Neural cell (in vitro differentiated cells): Measurements from ENCODE around the gene COA7. TPM values are rescaled to one million over a fixed set of nuclear protein-coding genes. Genes with fewer than 3 reads are reported as not detected.

Source experiments
- H2AFZ ChIP-seq: fragments of 200-600, 300-800 bp; sonication (generic), shearing (Covaris generic); 2 replicates; pipeline ENCODE4 v1.6.0; 2014; ENCODE audit warnings: low read depth, mild to moderate bottlenecking, antibody characterized with exemption, low read length, moderate library complexity
- H3F3A ChIP-seq: fragments of 200-600 bp; shearing (Covaris generic); 2 replicates; pipeline ENCODE4 v1.6.1; 2016; ENCODE audit warnings: mild to moderate bottlenecking, moderate library complexity, mixed read lengths, antibody characterized with exemption, low read length; ENCODE audit not compliant: insufficient read depth, poor library complexity, severe bottlenecking
- H3K27ac ChIP-seq: fragments of 200-600, 300-800 bp; sonication (generic), shearing (Covaris generic); 2 replicates; pipeline ENCODE4 v1.5.1; 2014; ENCODE audit warnings: mild to moderate bottlenecking, low read length, moderate library complexity
- H3K27me3 ChIP-seq: fragments of 300-800, 200-600 bp; sonication (generic), shearing (Covaris generic); 2 replicates; pipeline ENCODE4 v1.6.0; 2014; ENCODE audit warnings: mild to moderate bottlenecking, low read depth, low read length, moderate library complexity; ENCODE audit not compliant: insufficient read depth
- H3K36me3 ChIP-seq: fragments of 300-800, 200-600 bp; sonication (generic), shearing (Covaris generic); 2 replicates; pipeline ENCODE4 v1.5.1; 2014; ENCODE audit warnings: mild to moderate bottlenecking, antibody characterized with exemption, low read length, moderate library complexity; ENCODE audit not compliant: insufficient read depth
- H3K4me2 ChIP-seq: fragments of 300-800, 200-600 bp; sonication (generic), shearing (Covaris generic); 2 replicates; pipeline ENCODE4 v1.6.0; 2014; ENCODE audit warnings: mild to moderate bottlenecking, low read length
- H3K4me3 ChIP-seq: fragments of 300-800, 200-600 bp; sonication (generic), shearing (Covaris generic); 2 replicates; pipeline ENCODE4 v1.5.1; 2014; ENCODE audit warnings: mild to moderate bottlenecking, low read length, moderate library complexity
- H3K79me2 ChIP-seq: fragments of 200-600 bp; shearing (Covaris generic); replicated peaks from 2 replicates; pipeline ENCODE4 v1.6.0; 2014; ENCODE audit warnings: mild to moderate bottlenecking, low read length, moderate library complexity; ENCODE audit not compliant: insufficient read depth
- H3K9ac ChIP-seq: fragments of 300-800, 200-600 bp; sonication (generic), shearing (Covaris generic); 2 replicates; pipeline ENCODE4 v1.6.1; 2016; ENCODE audit warnings: mild to moderate bottlenecking, low read length, mixed read lengths
- H3K9me2 ChIP-seq: fragments of 200-600 bp; shearing (Covaris generic); 2 replicates; pipeline ENCODE4 v1.6.1; 2016; ENCODE audit warnings: mild to moderate bottlenecking, low read length, mixed read lengths; ENCODE audit not compliant: insufficient read depth
- H3K9me3 ChIP-seq: fragments of 200-600, 300-800 bp; sonication (generic), shearing (Covaris generic); 2 replicates; pipeline ENCODE4 v1.6.1; 2016; ENCODE audit warnings: mild to moderate bottlenecking, mixed run types, low read length, moderate library complexity, mixed read lengths
- H4K20me1 ChIP-seq: fragments of 200-600 bp; shearing (Covaris generic); 2 replicates; pipeline ENCODE4 v1.6.1; 2016; ENCODE audit warnings: mild to moderate bottlenecking, mixed run types; ENCODE audit not compliant: insufficient read depth
- CTCF ChIP-seq: fragments of 450-650 bp; IDR thresholded peaks from 2 replicates; pipeline ENCODE4 v1.5.1; 2014; ENCODE audit warnings: antibody characterized with exemption, mild to moderate bottlenecking, moderate library complexity; ENCODE audit not compliant: poor library complexity, severe bottlenecking
- EP300 ChIP-seq: fragments of 450-650 bp; conservative IDR thresholded peaks from 2 replicates; pipeline ENCODE4 v1.6.1; 2014; ENCODE audit warnings: antibody characterized with exemption, mild to moderate bottlenecking, moderate library complexity; ENCODE audit not compliant: poor library complexity, severe bottlenecking
- EZH2 ChIP-seq: fragments of 200-600, 300-800 bp; shearing (Covaris generic), sonication (generic); IDR thresholded peaks from 2 replicates; pipeline ENCODE4 v1.6.1; 2014; ENCODE audit warnings: antibody characterized with exemption, low read length, borderline replicate concordance, mild to moderate bottlenecking; ENCODE audit not compliant: insufficient read depth, poor library complexity, severe bottlenecking
- MXI1 ChIP-seq: fragments of 450-650 bp; conservative IDR thresholded peaks from 2 replicates; pipeline ENCODE4 v1.6.1; 2014; ENCODE audit warnings: antibody characterized with exemption, mild to moderate bottlenecking; ENCODE audit not compliant: poor library complexity, severe bottlenecking
- POLR2AphosphoS5 ChIP-seq: IDR thresholded peaks from 2 replicates; pipeline ENCODE4 v1.6.1; 2012
- RAD21 ChIP-seq: fragments of 450-650 bp; conservative IDR thresholded peaks from 2 replicates; pipeline ENCODE4 v1.6.1; 2014; ENCODE audit warnings: antibody characterized with exemption, mild to moderate bottlenecking, moderate library complexity
- SMC3 ChIP-seq: fragments of 450-650 bp; conservative IDR thresholded peaks from 2 replicates; pipeline ENCODE4 v1.6.1; 2014; ENCODE audit warnings: antibody characterized with exemption, mild to moderate bottlenecking, moderate library complexity; ENCODE audit not compliant: poor library complexity
- TAF1 ChIP-seq: IDR thresholded peaks from 2 replicates; pipeline ENCODE4 v1.6.1; 2012; ENCODE audit warnings: low read depth
- polyA plus RNA-seq: library from polyadenylated mRNA; depleted of rRNA; stranded (reverse); fragments of >200 nt; gene quantifications from 2 replicates; pipeline ENCODE4 v1.2.3, GENCODE V29; 2014
- TF ChIP-seq, protein P1 (sequence below): IDR thresholded peaks from 2 replicates; pipeline ENCODE4 v1.6.1; 2012; ENCODE audit warnings: borderline replicate concordance

Gene COA7
- polyA plus RNA-seq, 1 donor from 2014 or later = 11.6 TPM

- Histone ChIP-seq H4K20me1 (no peaks in the 10 kb centered on the region), H3K9ac (no peak overlapping the region), H3K9me2 (no peaks in the 10 kb centered on the region), H3K9me3 (no peaks in the 10 kb centered on the region), H2AFZ (no peak overlapping the region), H3K4me3 (no peak overlapping the region), H3F3A (no peaks in the 10 kb centered on the region), H3K27ac (no peak overlapping the region), H3K36me3 (no peaks in the 10 kb centered on the region), H3K27me3 (no peaks in the 10 kb centered on the region), H3K4me2 (no peak overlapping the region), H3K79me2 (no peaks in the 10 kb centered on the region)
- TF ChIP-seq EP300 (no peak), POLR2AphosphoS5 (no peak), MXI1 (no peak), TAF1 (no peak), CTCF (no peak)
- TF ChIP-seq, protein P1, sequence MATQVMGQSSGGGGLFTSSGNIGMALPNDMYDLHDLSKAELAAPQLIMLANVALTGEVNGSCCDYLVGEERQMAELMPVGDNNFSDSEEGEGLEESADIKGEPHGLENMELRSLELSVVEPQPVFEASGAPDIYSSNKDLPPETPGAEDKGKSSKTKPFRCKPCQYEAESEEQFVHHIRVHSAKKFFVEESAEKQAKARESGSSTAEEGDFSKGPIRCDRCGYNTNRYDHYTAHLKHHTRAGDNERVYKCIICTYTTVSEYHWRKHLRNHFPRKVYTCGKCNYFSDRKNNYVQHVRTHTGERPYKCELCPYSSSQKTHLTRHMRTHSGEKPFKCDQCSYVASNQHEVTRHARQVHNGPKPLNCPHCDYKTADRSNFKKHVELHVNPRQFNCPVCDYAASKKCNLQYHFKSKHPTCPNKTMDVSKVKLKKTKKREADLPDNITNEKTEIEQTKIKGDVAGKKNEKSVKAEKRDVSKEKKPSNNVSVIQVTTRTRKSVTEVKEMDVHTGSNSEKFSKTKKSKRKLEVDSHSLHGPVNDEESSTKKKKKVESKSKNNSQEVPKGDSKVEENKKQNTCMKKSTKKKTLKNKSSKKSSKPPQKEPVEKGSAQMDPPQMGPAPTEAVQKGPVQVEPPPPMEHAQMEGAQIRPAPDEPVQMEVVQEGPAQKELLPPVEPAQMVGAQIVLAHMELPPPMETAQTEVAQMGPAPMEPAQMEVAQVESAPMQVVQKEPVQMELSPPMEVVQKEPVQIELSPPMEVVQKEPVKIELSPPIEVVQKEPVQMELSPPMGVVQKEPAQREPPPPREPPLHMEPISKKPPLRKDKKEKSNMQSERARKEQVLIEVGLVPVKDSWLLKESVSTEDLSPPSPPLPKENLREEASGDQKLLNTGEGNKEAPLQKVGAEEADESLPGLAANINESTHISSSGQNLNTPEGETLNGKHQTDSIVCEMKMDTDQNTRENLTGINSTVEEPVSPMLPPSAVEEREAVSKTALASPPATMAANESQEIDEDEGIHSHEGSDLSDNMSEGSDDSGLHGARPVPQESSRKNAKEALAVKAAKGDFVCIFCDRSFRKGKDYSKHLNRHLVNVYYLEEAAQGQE = no peak
Observed at GRCh38 chr1:52679498-52679897, 18.6 kb downstream of the COA7 start.

- no peaks in the 10 kb centered on the region for H3K27me3 ChIP-seq
- no peak overlapping the region for H3K4me2 ChIP-seq
- no peak overlapping the region for H3K9ac ChIP-seq
- H3K79me2 ChIP-seq = no peaks in the 10 kb centered on the region
- no peaks in the 10 kb centered on the region for H4K20me1 ChIP-seq
- no peaks in the 10 kb centered on the region for H3F3A ChIP-seq
- H3K36me3 ChIP-seq = no peaks in the 10 kb centered on the region
- no peaks in the 10 kb centered on the region for H3K9me2 ChIP-seq
- H3K9me3 ChIP-seq = no peaks in the 10 kb centered on the region
- H2AFZ ChIP-seq = no peak overlapping the region
- H3K4me3 ChIP-seq = no peak overlapping the region
- no peak overlapping the region for H3K27ac ChIP-seq
- TF ChIP-seq EP300 = no peak
- TF ChIP-seq RAD21 = no peak
- TF ChIP-seq EZH2 = no peak
- TF ChIP-seq MXI1 = no peak
- TF ChIP-seq, protein P1 = no peak
- TF ChIP-seq TAF1 = no peak
- TF ChIP-seq SMC3 = no peak
- no peak for TF ChIP-seq POLR2AphosphoS5
- no peak for TF ChIP-seq CTCF
Observed at GRCh38 chr1:52679048-52679447, 19.1 kb downstream of the COA7 start.
